Fibroblast of upper back skin (primary cell): ENCODE data around the gene IKBKE.

Source experiments
- DNase-seq: peaks from one replicate; pipeline ENCODE4 v3.0.0-alpha.2; 2013

Gene IKBKE

GRCh38 chr1:206469933-206470691, at the start of gene IKBKE:
IKBKE (plus strand) TSS chr1:206470476; CDS start chr1:206473228, 2,752 bp downstream.
- peak; percentile 70 for DNase-seq

- DNase-seq, result no peak
Measured at GRCh38 chr1:206421616-206422340, 48.5 kb upstream of the IKBKE start.

GRCh38 chr1:206422525-206422924, 47.8 kb upstream of the IKBKE start:
- DNase-seq, result no peak

- DNase-seq, result no peak
Measured at GRCh38 chr1:206427291-206427690, 43.0 kb upstream of the IKBKE start.

- no peak for DNase-seq
Measured at GRCh38 chr1:206429421-206429820, 40.9 kb upstream of the IKBKE start.

- DNase-seq, result peak; percentile 77
Measured at GRCh38 chr1:206430031-206430983, 40.0 kb upstream of the IKBKE start.

- DNase-seq, result no peak
Measured at GRCh38 chr1:206435445-206435844, 34.8 kb upstream of the IKBKE start.

GRCh38 chr1:206438554-206438953, 31.7 kb upstream of the IKBKE start:
- DNase-seq, result no peak

- DNase-seq, result no peak
Measured at GRCh38 chr1:206439205-206439604, 31.1 kb upstream of the IKBKE start.

GRCh38 chr1:206441336-206441967, 28.8 kb upstream of the IKBKE start:
- DNase-seq, result no peak

GRCh38 chr1:206442101-206442500, 28.2 kb upstream of the IKBKE start:
- peak; percentile 40 for DNase-seq

GRCh38 chr1:206445116-206445515, 25.2 kb upstream of the IKBKE start:
- peak; percentile 33 for DNase-seq

- no peak for DNase-seq
Measured at GRCh38 chr1:206445911-206446356, 24.3 kb upstream of the IKBKE start.

GRCh38 chr1:206446688-206447421, 23.4 kb upstream of the IKBKE start:
- peak; percentile 41 for DNase-seq

- DNase-seq, result no peak
Measured at GRCh38 chr1:206447422-206447765, 22.9 kb upstream of the IKBKE start.

- no peak for DNase-seq
Measured at GRCh38 chr1:206447792-206448191, 22.5 kb upstream of the IKBKE start.

GRCh38 chr1:206448471-206448870, 21.8 kb upstream of the IKBKE start:
- no peak for DNase-seq

GRCh38 chr1:206449565-206449964, 20.7 kb upstream of the IKBKE start:
- no peak for DNase-seq

- DNase-seq, result no peak
Measured at GRCh38 chr1:206450281-206450680, 20.0 kb upstream of the IKBKE start.

GRCh38 chr1:206451134-206451686, 19.1 kb upstream of the IKBKE start:
- DNase-seq, result no peak

- DNase-seq, result no peak
Measured at GRCh38 chr1:206453111-206453510, 17.2 kb upstream of the IKBKE start.

GRCh38 chr1:206455289-206455665, 15.0 kb upstream of the IKBKE start:
- DNase-seq, result no peak
